ENCODE data around the gene KRTAP4-11. TPM values are rescaled to one million over a fixed set of nuclear protein-coding genes. Genes with fewer than 3 reads are reported as not detected.
"Not testable (repeated sequence)": the region's sequence is repeated elsewhere in the genome, so short reads cannot be mapped to it uniquely, and the experiment has no call there.

KRTAP4-11 gene
- total RNA-seq, 4 donors from 2014 or later, result 0.22 TPM; not detected in 3

- DNase-seq, result no peak
- Histone ChIP-seq H3K27ac (no peak overlapping the region), H3K4me1 (no peaks in the 10 kb centered on the region), H3K9me3 (no peaks in the 10 kb centered on the region), H3K4me3 (no peak overlapping the region), H3K27me3 (peaks cover 0 to 22% (median 0%) of the 10 kb centered on the region in 4 donors), H3K36me3 (no peaks in the 10 kb centered on the region)
- WGBS, 2 donors, result 80 to 84% methylated on average over 2 of the region's 2 CpGs
- TF ChIP-seq CTCF (IDR thresholded peaks at IDR 0.05), result no peak
- TF ChIP-seq POLR2A (IDR thresholded peaks at IDR 0.05), result no peak
- intact Hi-C loops (cut with DNase I), result no loop called here
Observed at GRCh38 chr17:41121742-41122141, 3.6 kb upstream of the KRTAP4-11 start.

GRCh38 chr17:41119696-41120690 lies 1.8 kb upstream of the KRTAP4-11 start:
- H3K27ac ChIP-seq; H3K36me3 ChIP-seq; DNase-seq; H3K9me3 ChIP-seq; H3K4me1 ChIP-seq; intact Hi-C loops (cut with DNase I); H3K4me3 ChIP-seq: not testable (repeated sequence)
- WGBS, 2 donors, result 48 to 55% methylated on average over 11 of the region's 11 CpGs
- peaks cover 0 to 22% (median 0%) of the 10 kb centered on the region in 4 donors for H3K27me3 ChIP-seq

- Histone ChIP-seq H3K9me3 (no peaks in the 10 kb centered on the region), H3K4me1 (no peaks in the 10 kb centered on the region), H3K36me3 (no peaks in the 10 kb centered on the region), H3K4me3 (no peak overlapping the region), H3K27me3 (peaks cover 0 to 30% (median 0%) of the 10 kb centered on the region in 4 donors), H3K27ac (no peak overlapping the region)
- WGBS, 2 donors, result 66 to 83% methylated on average over 4 of the region's 4 CpGs
- intact Hi-C loops (cut with DNase I), result no loop called here
- DNase-seq, result no peak
- no peak for TF ChIP-seq CTCF (IDR thresholded peaks at IDR 0.05)
- no peak for TF ChIP-seq POLR2A (IDR thresholded peaks at IDR 0.05)
Observed at GRCh38 chr17:41118721-41119120, 548 bp upstream of the KRTAP4-11 start.

- WGBS, 2 donors, result 61 to 62% methylated on average over 5 of the region's 5 CpGs
- no peak for DNase-seq
- Histone ChIP-seq H3K27me3 (peaks cover 0 to 18% (median 0%) of the 10 kb centered on the region in 4 donors), H3K36me3 (no peaks in the 10 kb centered on the region), H3K9me3 (no peaks in the 10 kb centered on the region), H3K27ac (no peak overlapping the region), H3K4me1 (no peaks in the 10 kb centered on the region), H3K4me3 (no peak overlapping the region)
- intact Hi-C loops (cut with DNase I), result no loop called here
- TF ChIP-seq CTCF (IDR thresholded peaks at IDR 0.05) (no peak), POLR2A (IDR thresholded peaks at IDR 0.05) (no peak)
Observed at GRCh38 chr17:41116297-41116696, 1.9 kb downstream of the KRTAP4-11 start.

GRCh38 chr17:41111151-41111885 lies 6.9 kb downstream of the KRTAP4-11 start:
- DNase-seq, result no peak
- H3K36me3 ChIP-seq, result no peaks in the 10 kb centered on the region
- H3K27me3 ChIP-seq, result peaks cover 0 to 17% (median 0%) of the 10 kb centered on the region in 4 donors
- no peak overlapping the region for H3K4me3 ChIP-seq
- H3K9me3 ChIP-seq, result no peaks in the 10 kb centered on the region
- TF ChIP-seq CTCF (IDR thresholded peaks at IDR 0.05) (no peak), POLR2A (IDR thresholded peaks at IDR 0.05) (no peak)
- no peak overlapping the region for H3K27ac ChIP-seq
- intact Hi-C loops (cut with DNase I), result no loop called here
- 74 to 82% methylated on average over 2 of the region's 2 CpGs for WGBS, 2 donors
- H3K4me1 ChIP-seq, result no peaks in the 10 kb centered on the region

- DNase-seq; intact Hi-C loops (cut with DNase I); H3K27ac ChIP-seq; H3K4me1 ChIP-seq; H3K9me3 ChIP-seq; H3K36me3 ChIP-seq; H3K4me3 ChIP-seq: not testable (repeated sequence)
- 0 to 36% methylated on average over 1 of the region's 1 CpG for WGBS, 2 donors
- H3K27me3 ChIP-seq, result peaks cover 0 to 19% (median 0%) of the 10 kb centered on the region in 4 donors
Observed at GRCh38 chr17:41108728-41109386, 9.3 kb downstream of the KRTAP4-11 start.
